GM12878 (cell line): ENCODE data around the gene DARS1.

Experiments
- CEBPB ChIP-seq, 2 experiments: fragments of 150-350 bp in 1 of 2; IDR thresholded peaks; 2 replicates each; pipeline ENCODE4 v1.6.1; 2012 to 2014; ENCODE audit warnings: low read depth in 2 of 2, low read length in 2 of 2, borderline replicate concordance in 1 of 2, inconsistent platforms in 1 of 2
- CHD1 ChIP-seq: IDR thresholded peaks from 2 replicates; pipeline ENCODE4 v1.6.1; 2012; ENCODE audit warnings: low read depth, low read length, improper control_type of control experiment
- CHD2 ChIP-seq: IDR thresholded peaks from 2 replicates; pipeline ENCODE4 v1.6.1; 2011; ENCODE audit warnings: low read depth, low read length, improper control_type of control experiment, borderline replicate concordance
- CREM ChIP-seq: IDR thresholded peaks from 2 replicates; pipeline ENCODE4 v1.6.1; 2014; ENCODE audit warnings: antibody characterized with exemption, low read depth
- CTCF ChIP-seq, 3 experiments: IDR thresholded peaks in 2 of 3; conservative IDR thresholded peaks in 1 of 3; 2 replicates each; pipeline ENCODE4 v1.5.1; 2011; ENCODE audit warnings: low read depth in 3 of 3, low read length in 3 of 3, mild to moderate bottlenecking in 3 of 3, control low read depth in 2 of 3, moderate library complexity in 2 of 3, inconsistent platforms in 1 of 3, mixed read lengths in 1 of 3; ENCODE audit not compliant: control insufficient read depth in 2 of 3, insufficient read depth in 1 of 3; ENCODE audit errors: extremely low read depth in 1 of 3
- DPF2 ChIP-seq: fragments of 450-650 bp; IDR thresholded peaks from 2 replicates; pipeline ENCODE4 v1.6.1; 2017; ENCODE audit warnings: mild to moderate bottlenecking
- MAX ChIP-seq: IDR thresholded peaks from 2 replicates; pipeline ENCODE4 v1.6.1; 2012; ENCODE audit warnings: low read depth, low read length, improper control_type of control experiment
- MEF2A ChIP-seq: IDR thresholded peaks from 2 replicates; pipeline ENCODE4 v1.6.1; 2011; ENCODE audit warnings: low read depth, mild to moderate bottlenecking, low read length, moderate library complexity; ENCODE audit not compliant: insufficient read depth
- NFYB ChIP-seq: IDR thresholded peaks from 2 replicates; pipeline ENCODE4 v1.6.1; 2011; ENCODE audit warnings: low read depth, mild to moderate bottlenecking, low read length, improper control_type of control experiment, moderate library complexity; ENCODE audit not compliant: insufficient read depth
- NRF1 ChIP-seq: conservative IDR thresholded peaks from 2 replicates; pipeline ENCODE4 v1.6.1; 2011; ENCODE audit warnings: mild to moderate bottlenecking, low read depth, low read length, improper control_type of control experiment
- POLR2A ChIP-seq: IDR thresholded peaks from 2 replicates; pipeline ENCODE4 v1.6.1; 2011; ENCODE audit warnings: low read depth, mild to moderate bottlenecking, low read length
- POLR2AphosphoS5 ChIP-seq: IDR thresholded peaks from 2 replicates; pipeline ENCODE4 v1.6.1; 2011; ENCODE audit warnings: mild to moderate bottlenecking, low read length, inconsistent platforms
- RAD51 ChIP-seq: fragments of 450-650 bp; IDR thresholded peaks from 2 replicates; pipeline ENCODE4 v1.6.1; 2016; ENCODE audit warnings: moderate library complexity, mild to moderate bottlenecking, inconsistent platforms
- SPI1 ChIP-seq: IDR thresholded peaks from 2 replicates; pipeline ENCODE4 v1.6.1; 2011; ENCODE audit warnings: low read depth, mild to moderate bottlenecking, low read length, moderate library complexity, borderline replicate concordance; ENCODE audit not compliant: insufficient read depth

DNA sequence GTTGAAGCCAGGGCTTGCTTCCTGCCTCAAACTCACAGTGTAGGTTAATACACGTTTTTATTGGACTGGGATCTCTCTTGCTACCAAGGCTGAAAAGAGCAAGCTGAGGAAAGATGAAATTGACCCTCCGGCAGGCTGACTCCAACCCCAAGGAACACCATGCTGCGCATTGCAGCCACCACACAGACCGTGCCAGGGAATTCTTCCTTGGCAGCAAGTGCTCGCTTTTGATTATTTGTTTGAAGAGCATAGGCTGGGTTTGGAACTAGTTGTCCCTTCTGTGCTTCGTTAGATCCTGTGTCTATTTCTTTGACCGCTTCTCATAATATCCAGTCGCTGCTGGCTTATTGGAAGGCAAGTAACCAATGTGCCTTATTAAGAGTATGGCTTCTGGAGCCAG lies 34.4 kb upstream of the DARS1 start:
- TF ChIP-seq DPF2 (no peak), CTCF (IDR thresholded peaks at IDR 0.05 in 2 of 3, conservative IDR thresholded peaks at IDR 0.05 in 1 of 3; ENCODE audit: control insufficient read depth in 2 of 3, extremely low read depth in 1 of 3, insufficient read depth in 1 of 3, low read depth in 3 of 3, low read length in 3 of 3) (no peak), POLR2A (no peak), SPI1 (no peak), NRF1 (no peak), RAD51 (no peak), NFYB (no peak), CHD2 (no peak), CREM (no peak), CEBPB (IDR thresholded peaks at IDR 0.05; ENCODE audit: borderline replicate concordance in 1 of 2, low read depth in 2 of 2, low read length in 2 of 2) (no peak), CHD1 (no peak), POLR2AphosphoS5 (no peak), MEF2A (no peak), MAX (no peak)
